HG03354 (cell line): Measurements from ENCODE around the gene ETS1.
A peak's percentile ranks its signal among the peaks of the same experiment; 100 is the strongest.

ENCODE experiments used
- ATAC-seq: cut with Tn5 transposase; IDR thresholded peaks from one replicate; pipeline ENCODE4 v1.9.1; 2021; ENCODE audit warnings: mild to moderate bottlenecking; ENCODE audit not compliant: unreplicated experiment, poor library complexity, severe bottlenecking

ETS1 gene

DNA sequence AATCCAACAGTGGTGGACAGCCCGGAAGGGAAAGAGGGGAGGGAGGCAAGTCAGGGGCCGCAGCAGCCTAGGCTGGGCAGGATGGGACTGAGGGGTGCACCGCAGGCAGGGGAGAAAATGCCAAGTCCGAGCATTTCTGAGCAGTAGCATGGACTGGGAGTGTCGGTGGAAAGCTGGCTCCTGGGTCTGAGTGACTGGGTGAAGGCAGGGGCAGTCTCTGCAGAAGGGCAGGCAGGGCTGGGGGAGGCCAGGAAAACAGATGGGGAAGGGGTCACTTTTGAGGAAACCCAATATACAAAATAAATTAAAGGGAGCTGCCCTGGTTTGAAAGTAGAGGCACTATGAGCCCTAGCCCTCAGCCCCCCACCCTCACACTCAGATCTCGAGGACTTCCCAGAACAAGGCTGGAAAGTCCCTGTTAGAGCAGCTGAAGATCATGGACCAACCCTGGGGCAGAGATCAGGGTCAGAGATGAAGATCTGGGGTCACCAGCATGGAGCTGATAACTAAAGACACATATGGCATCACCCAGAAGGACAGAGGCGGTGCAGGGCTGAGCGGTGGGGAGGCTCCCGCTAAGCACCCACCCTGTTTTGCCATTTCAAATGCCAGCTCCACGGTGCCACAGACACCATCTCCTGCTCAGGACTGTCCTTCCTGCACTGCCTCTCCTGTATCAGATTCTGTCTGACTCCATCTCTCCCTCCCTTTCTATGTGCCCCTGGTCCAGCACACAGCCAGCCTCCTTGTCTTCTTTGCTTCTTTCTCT lies 32.4 kb upstream of the ETS1 start:
- ATAC-seq: no peak

DNA sequence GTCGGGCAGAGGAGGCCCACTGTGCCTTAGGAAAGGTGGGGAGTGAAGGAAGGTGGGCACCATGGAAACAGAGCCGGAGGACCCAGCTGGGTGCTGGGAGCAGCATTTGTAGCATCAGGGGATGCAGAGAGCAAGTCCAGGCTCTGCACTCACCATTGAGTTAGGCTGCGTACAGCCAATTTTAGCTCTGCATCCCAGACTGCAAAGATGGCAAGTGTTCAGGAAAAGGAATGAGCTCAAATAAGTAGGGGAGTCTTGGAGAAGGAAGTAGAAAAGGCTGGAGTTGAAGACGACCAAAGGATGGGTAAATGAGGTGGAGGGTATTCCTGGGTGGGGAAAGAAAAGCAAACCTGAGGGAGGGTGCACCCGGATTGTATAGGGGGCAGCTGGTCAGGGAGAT lies 31.6 kb upstream of the ETS1 start:
- ATAC-seq: no peak

- no peak for ATAC-seq
Measured at GRCh38 chr11:128618603-128619002, 31.2 kb upstream of the ETS1 start.

DNA sequence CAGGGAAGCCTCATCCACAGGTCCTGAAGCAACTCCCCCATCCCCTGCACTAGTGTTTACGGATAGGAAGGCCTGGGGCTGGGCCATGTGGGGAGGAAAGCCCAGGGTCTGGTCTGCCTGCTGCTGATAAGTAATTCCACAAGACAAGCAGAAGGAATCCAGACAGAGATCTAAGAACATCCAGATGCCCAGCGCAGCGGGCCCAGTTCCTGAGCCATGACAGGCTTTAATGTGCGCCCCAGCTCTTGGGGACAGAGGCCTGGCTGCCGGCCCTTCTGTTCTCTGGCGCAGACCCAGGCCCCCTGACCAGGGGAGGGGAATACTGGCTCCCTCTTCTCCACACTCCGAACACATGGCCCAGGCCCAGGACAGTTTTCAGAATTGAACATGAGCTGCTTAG lies 28.8 kb upstream of the ETS1 start:
- no peak for ATAC-seq

DNA sequence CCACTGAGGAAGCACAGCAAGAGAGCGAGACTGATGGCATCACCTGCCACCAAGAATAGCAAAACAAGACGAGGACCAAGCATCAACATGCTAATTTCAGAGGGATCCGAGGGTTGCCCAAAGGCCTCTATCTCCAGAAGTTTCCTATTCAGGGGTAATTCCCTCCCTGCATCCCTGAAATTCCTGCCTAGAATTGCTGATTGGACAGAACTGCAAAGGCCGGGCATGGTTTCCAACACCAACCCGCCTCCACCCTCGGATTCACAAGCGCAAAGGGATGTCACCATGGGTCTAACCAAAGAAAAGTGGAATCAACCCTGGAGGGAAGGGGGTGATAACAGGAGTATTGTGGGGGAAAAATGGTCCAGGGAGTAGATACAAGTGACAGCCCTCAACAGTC lies 28.3 kb upstream of the ETS1 start:
- no peak for ATAC-seq

DNA sequence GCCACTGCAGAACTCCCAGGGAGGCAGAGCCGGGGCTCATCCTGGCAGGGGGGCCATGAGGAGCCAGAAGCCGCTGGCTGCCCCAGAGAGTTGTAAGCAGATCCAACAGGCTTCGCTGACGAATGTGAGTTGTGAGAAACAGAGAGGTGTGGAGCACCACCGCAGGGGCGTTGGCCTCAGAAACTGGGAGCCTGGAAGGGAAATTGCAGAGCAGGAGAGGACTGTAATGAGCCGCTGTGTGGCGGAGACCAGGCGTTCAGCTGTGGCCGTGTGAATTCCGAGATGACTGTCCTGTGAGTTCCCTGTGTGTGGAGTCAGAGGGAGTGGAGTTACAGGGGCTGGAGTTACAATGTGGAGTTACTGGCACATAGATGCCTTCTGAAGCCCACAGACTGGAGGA lies 27.7 kb upstream of the ETS1 start:
- no peak for ATAC-seq

DNA sequence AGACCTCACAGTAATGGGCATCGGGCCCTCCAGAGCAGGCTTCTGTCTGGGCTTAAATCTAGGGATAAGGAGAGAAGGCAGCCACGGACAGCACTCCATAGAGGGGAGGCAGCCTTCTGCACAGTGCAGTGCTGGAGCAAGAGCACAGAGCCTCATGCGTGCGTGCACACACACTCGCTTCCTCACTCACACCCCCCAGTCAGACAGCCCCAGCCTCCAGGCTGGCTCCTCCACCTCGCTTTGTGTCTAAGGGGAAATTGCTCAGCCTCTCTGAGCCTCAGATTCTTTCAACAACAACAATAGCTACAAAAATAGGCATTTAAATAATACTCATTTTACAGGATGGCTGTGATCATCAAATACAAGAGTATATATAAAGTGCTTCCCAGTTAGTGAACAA lies 26.7 kb upstream of the ETS1 start:
- ATAC-seq: no peak

DNA sequence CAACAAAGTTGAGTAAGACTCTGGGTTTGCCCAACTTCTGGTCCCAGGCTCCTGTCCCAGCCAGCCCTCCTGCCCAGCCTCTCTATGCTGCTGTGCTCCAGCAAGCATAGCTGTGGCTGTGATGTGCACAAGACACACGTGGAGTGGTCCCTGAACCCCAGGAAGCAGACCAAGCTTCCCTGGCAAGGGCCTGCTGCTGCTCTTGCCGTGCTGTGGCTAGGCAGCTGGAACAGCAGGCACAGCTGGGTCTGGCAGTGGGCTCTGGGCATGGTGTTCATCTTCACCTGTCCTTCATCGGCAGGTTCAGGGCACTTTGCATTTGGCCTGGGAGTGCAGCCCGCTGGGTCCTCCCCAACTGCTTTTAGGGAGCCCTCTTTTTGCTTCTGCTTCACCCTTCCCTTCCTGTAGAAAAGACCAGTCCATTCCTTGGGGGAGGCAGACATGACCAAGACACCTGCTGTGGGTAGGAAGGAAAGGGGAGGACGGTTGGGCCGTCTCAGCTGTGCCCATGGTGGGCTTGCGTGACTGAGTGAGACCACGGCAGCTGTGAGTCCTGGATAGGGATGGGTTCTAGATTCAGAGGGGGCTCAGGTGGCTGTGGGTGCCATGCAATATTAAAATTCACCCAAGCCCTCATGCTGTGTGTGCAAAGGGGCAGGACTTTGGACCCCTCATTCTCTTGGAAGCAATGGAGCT lies 26.1 kb upstream of the ETS1 start:
- no peak for ATAC-seq

- peak; percentile 97 for ATAC-seq
Measured at GRCh38 chr11:128610721-128611617, 23.6 kb upstream of the ETS1 start.

- no peak for ATAC-seq
Measured at GRCh38 chr11:128609785-128610184, 22.4 kb upstream of the ETS1 start.

DNA sequence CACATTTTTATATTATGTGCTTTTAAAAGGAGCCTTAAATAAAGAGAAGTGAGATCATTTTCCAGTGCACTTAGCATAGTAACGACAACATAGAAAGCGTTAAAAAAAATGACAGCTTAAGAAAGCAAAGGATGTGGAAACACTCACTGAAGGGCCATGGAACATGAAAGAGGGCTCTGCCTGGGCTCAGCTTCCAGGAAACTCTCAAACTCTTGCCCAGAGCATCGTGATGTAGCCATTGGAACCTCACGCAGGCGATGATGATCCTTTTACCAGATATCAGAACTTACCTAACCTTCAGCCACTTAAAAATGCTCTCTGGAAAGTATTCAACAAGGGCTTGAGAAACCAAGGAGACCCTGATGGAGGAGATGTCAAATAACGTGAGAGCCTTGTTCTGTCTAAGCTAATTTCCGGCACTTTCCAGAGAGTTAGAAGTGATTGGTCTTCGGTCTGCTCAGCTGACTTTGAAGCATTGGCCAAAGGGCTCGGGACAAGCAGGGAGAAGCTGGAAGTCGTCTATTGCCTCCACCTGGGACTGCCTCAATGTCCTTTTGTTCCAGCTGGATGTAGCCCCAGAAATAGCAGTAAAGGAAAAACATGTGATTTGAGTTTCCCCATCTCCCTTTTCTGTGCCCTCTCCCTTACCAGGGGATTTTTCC lies 21.5 kb upstream of the ETS1 start:
- no peak for ATAC-seq

- no peak for ATAC-seq
Measured at GRCh38 chr11:128607819-128608218, 20.5 kb upstream of the ETS1 start.

DNA sequence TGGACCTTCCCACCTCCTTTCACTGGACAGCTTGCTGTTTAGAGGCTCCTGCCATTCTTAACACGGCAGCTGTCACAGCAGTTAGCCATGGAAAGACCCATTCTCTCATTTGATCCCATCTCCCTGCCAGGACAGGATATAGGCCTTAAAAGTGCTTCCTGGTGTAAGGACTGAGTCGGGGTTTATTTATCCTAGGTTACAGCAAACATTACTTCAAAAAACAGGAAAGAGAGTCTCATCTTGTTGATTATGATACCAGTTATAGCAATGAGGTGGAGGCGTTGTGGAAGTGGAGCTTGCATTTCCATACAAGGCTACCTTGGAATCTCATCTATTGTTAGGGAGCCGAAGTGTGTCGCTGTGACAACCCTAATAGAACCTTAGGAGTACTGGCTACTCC lies 17.4 kb upstream of the ETS1 start:
- no peak for ATAC-seq

DNA sequence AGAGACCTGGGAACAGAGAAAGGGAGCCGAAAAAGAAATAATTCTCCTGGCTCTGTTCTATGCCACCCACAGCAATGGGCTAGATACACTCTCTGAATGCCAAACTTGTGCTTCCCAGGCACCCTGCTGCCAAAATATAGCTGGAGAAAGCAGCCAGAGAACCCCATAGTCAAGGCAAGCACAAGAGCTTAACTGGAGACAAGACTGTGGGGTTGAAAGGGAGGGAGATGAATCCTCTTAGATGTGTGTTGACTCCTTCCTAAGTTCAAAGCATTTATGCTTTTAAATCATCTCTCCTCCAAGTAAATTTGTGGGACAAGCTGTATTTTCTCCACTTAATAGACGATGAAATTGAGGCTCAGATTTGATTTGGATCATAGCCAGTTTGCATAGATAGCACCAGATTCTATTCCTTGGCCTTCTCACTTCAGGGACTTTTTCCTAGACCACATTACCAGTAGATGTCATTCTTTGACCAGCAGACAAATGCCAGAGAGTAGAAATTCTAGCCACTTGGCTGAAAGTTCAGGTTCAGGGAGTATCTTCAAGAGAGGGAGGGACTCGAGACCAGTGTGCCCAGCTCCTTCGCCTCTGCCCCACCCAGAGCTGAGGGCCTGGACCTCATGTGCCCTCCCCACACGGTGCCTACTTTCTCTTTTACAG lies 16.5 kb upstream of the ETS1 start:
- ATAC-seq: no peak

DNA sequence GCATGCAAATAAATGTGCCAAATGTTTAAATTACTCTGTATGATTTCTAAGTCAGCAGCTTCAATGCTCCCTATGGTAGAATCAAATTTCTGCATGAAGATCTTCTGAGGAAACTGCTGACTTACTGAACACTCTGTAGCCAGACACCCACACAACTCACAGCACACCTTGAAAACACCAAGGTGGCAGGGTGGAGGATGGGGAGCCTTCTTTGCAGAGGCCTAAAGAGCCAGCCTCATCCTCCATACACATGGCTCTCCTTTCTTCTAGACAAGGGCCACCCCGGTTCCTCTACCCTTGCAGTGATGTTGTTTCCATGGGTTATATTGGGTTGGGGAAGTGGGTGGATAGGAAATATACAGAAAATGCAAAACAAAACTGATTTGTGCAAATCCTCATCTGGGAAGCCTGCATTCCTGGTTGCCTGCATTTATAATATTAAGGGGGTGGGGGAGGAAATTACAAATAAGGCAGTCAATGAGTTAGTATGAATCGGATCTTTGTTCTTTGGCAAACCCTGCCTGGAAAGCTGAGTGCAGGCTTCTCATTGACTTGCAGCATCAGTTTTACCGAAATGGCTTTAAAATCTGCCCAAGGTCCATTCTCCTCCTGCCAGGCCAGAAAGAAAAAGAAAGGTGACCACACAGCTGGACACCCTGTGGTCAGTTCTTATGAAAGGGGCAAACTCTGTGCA lies 15.8 kb upstream of the ETS1 start:
- ATAC-seq: no peak

- no peak for ATAC-seq
Measured at GRCh38 chr11:128599729-128600128, 12.4 kb upstream of the ETS1 start.

- no peak for ATAC-seq
Measured at GRCh38 chr11:128598506-128599150, 11.3 kb upstream of the ETS1 start.

- no peak for ATAC-seq
Measured at GRCh38 chr11:128598096-128598495, 10.7 kb upstream of the ETS1 start.
